ENCODE results near the gene EQTN.

The EQTN gene

DNA sequence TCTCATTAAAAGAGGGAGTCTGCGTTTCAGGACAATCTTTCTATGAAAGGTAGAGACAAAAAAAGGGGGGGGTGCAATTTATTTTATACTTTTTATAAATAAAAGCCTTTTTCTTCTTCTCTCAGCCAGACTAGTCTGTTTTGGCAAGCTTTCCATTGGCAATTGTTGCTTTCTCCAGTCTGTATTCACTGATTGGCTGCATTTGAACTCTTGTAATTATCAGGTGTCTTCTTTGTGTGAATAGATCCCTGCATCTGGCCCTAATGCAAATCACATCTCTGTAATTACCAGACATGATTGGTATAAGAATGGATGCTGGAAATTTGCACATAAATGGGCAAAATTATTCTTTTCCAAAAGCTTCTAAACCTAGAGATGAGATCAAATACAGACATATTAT lies 7.6 kb upstream of the EQTN start:
- Histone ChIP-seq H3K4me2 (ENCODE audit: low read depth, low read length) (no peak overlapping the region), H3K9ac (ENCODE audit: low read length) (no peak overlapping the region), H3K4me3 (ENCODE audit: low read length) (no peak overlapping the region), H3K9me3 (replicated peaks; ENCODE audit: insufficient read depth, low read length) (no peaks in the 10 kb centered on the region), H3K27ac (ENCODE audit: low read length) (no peak overlapping the region), H3F3A (ENCODE audit: insufficient read depth, low read length) (no peaks in the 10 kb centered on the region), H3K79me2 (ENCODE audit: low read length) (no peaks in the 10 kb centered on the region), H2AFZ (ENCODE audit: low read length) (no peak overlapping the region), H3K36me3 (replicated peaks; ENCODE audit: insufficient read depth, low read length) (no peaks in the 10 kb centered on the region), H3K4me1 (ENCODE audit: low read length) (no peaks in the 10 kb centered on the region), H3K9me2 (replicated peaks; ENCODE audit: insufficient read depth, low read length) (no peaks in the 10 kb centered on the region), H3K27me3 (replicated peaks; ENCODE audit: insufficient read depth, low read length) (no peaks in the 10 kb centered on the region), H4K20me1 (ENCODE audit: insufficient read depth, low read length) (no peaks in the 10 kb centered on the region)
- DNase-seq, result no peak
- no peak for TF ChIP-seq EZH2 (optimal IDR thresholded peaks at IDR 0.05; ENCODE audit: low read depth, low read length)
- TF ChIP-seq, protein P1, sequence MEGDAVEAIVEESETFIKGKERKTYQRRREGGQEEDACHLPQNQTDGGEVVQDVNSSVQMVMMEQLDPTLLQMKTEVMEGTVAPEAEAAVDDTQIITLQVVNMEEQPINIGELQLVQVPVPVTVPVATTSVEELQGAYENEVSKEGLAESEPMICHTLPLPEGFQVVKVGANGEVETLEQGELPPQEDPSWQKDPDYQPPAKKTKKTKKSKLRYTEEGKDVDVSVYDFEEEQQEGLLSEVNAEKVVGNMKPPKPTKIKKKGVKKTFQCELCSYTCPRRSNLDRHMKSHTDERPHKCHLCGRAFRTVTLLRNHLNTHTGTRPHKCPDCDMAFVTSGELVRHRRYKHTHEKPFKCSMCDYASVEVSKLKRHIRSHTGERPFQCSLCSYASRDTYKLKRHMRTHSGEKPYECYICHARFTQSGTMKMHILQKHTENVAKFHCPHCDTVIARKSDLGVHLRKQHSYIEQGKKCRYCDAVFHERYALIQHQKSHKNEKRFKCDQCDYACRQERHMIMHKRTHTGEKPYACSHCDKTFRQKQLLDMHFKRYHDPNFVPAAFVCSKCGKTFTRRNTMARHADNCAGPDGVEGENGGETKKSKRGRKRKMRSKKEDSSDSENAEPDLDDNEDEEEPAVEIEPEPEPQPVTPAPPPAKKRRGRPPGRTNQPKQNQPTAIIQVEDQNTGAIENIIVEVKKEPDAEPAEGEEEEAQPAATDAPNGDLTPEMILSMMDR (IDR thresholded peaks at IDR 0.05; ENCODE audit: low read length), result no peak
- no peak for TF ChIP-seq EZH2phosphoT487 (IDR thresholded peaks at IDR 0.05; ENCODE audit: low read length)

DNA sequence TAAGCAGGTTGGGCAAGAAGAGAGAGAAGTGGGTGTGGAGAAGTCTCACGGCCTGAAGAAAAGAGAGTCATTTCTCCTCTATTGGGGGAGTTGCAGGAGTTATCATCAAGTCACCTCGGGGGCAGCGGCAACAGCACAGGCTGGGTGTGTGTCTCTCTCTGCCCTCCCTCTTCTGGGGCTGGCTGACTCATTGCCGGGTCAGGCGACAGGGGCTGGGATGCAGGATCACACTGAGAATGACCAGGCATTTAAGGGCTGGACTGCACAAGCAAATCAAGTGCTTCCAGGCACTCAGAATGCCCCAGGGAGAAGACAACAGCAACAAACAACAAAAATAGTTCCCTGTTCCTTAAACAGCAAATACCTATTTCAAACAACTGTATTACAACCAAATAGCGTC lies 6.3 kb upstream of the EQTN start:
- no peaks in the 10 kb centered on the region for H3K9me3 ChIP-seq (replicated peaks; ENCODE audit: insufficient read depth, low read length)
- no peak overlapping the region for H3K4me2 ChIP-seq (ENCODE audit: low read depth, low read length)
- H3F3A ChIP-seq (ENCODE audit: insufficient read depth, low read length), result no peaks in the 10 kb centered on the region
- no peak overlapping the region for H3K4me3 ChIP-seq (ENCODE audit: low read length)
- no peak overlapping the region for H3K27ac ChIP-seq (ENCODE audit: low read length)
- H3K79me2 ChIP-seq (ENCODE audit: low read length), result no peaks in the 10 kb centered on the region
- no peaks in the 10 kb centered on the region for H3K9me2 ChIP-seq (replicated peaks; ENCODE audit: insufficient read depth, low read length)
- no peaks in the 10 kb centered on the region for H3K4me1 ChIP-seq (ENCODE audit: low read length)
- no peak overlapping the region for H2AFZ ChIP-seq (ENCODE audit: low read length)
- H3K27me3 ChIP-seq (replicated peaks; ENCODE audit: insufficient read depth, low read length), result no peaks in the 10 kb centered on the region
- TF ChIP-seq EZH2phosphoT487 (IDR thresholded peaks at IDR 0.05; ENCODE audit: low read length), result no peak
- TF ChIP-seq, protein P1 (IDR thresholded peaks at IDR 0.05; ENCODE audit: low read length), result no peak
- TF ChIP-seq EZH2 (optimal IDR thresholded peaks at IDR 0.05; ENCODE audit: low read depth, low read length), result no peak
- DNase-seq, result no peak
- H4K20me1 ChIP-seq (ENCODE audit: insufficient read depth, low read length), result no peaks in the 10 kb centered on the region
- H3K36me3 ChIP-seq (replicated peaks; ENCODE audit: insufficient read depth, low read length), result no peaks in the 10 kb centered on the region
- H3K9ac ChIP-seq (ENCODE audit: low read length), result no peak overlapping the region

DNA sequence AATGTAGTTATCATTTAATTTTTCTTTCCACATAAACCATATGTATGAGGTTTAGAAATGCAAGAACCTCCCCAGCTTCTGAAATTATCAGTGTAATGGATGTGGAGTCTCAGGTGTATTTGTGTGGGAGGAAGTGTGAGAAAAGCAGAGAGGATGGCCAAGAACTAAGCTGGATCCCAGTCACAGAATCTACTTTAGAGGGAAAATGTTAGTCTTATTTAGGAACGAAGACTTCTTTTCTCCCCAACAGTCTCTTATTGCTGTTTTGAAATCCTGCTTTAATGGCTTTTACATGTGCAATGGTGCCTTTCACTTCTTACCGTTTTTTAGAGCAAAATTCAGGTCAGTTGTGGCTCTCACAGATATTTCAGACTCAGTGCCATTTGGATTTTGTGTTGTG lies 3.0 kb downstream of the EQTN start:
- no peaks in the 10 kb centered on the region for H3K9me3 ChIP-seq (replicated peaks; ENCODE audit: insufficient read depth, low read length)
- no peak overlapping the region for H2AFZ ChIP-seq (ENCODE audit: low read length)
- no peaks in the 10 kb centered on the region for H3F3A ChIP-seq (ENCODE audit: insufficient read depth, low read length)
- no peak overlapping the region for H3K4me3 ChIP-seq (ENCODE audit: low read length)
- H3K4me1 ChIP-seq (ENCODE audit: low read length), result no peaks in the 10 kb centered on the region
- no peaks in the 10 kb centered on the region for H3K27me3 ChIP-seq (replicated peaks; ENCODE audit: insufficient read depth, low read length)
- H4K20me1 ChIP-seq (ENCODE audit: insufficient read depth, low read length), result no peaks in the 10 kb centered on the region
- H3K9me2 ChIP-seq (replicated peaks; ENCODE audit: insufficient read depth, low read length), result no peaks in the 10 kb centered on the region
- H3K36me3 ChIP-seq (replicated peaks; ENCODE audit: insufficient read depth, low read length), result no peaks in the 10 kb centered on the region
- no peak overlapping the region for H3K4me2 ChIP-seq (ENCODE audit: low read depth, low read length)
- no peak for DNase-seq
- no peak overlapping the region for H3K9ac ChIP-seq (ENCODE audit: low read length)
- H3K79me2 ChIP-seq (ENCODE audit: low read length), result no peaks in the 10 kb centered on the region
- no peak for TF ChIP-seq EZH2 (optimal IDR thresholded peaks at IDR 0.05; ENCODE audit: low read depth, low read length)
- TF ChIP-seq EZH2phosphoT487 (IDR thresholded peaks at IDR 0.05; ENCODE audit: low read length), result no peak
- TF ChIP-seq, protein P1 (IDR thresholded peaks at IDR 0.05; ENCODE audit: low read length), result no peak
- no peak overlapping the region for H3K27ac ChIP-seq (ENCODE audit: low read length)

Measured in MM.1S (cell line).